CD14-positive monocyte (primary cell): ENCODE data around the gene ITGAV. TPM values are rescaled to one million over a fixed set of nuclear protein-coding genes. Genes with fewer than 3 reads are reported as not detected.

ENCODE experiments used
- DNase-seq, 3 donors: peaks; one replicate each; pipeline ENCODE4 v3.0.0-alpha.2; 2011 to 2022
- H2AFZ ChIP-seq: 2 replicates; pipeline ENCODE4 v1.6.0; 2012; ENCODE audit warnings: mild to moderate bottlenecking, low read depth, low read length, inconsistent platforms; ENCODE audit not compliant: insufficient read depth, poor library complexity, severe bottlenecking
- H3K27ac ChIP-seq, 2 donors: 1 replicate in 1 of 2; 2 replicates in 1 of 2; pipeline ENCODE4 v1.5.1; 2012 to 2013; ENCODE audit warnings: low read length in 2 of 2, control low read depth in 1 of 2, inconsistent platforms in 1 of 2, low read depth in 1 of 2, mild to moderate bottlenecking in 1 of 2
- H3K27me3 ChIP-seq, 2 donors: one replicate each; pipeline versions ENCODE4 v1.6.0 to v1.6.1; 2011 to 2013; ENCODE audit warnings: low read length in 2 of 2; ENCODE audit not compliant: control insufficient read depth in 2 of 2, insufficient read depth in 2 of 2
- H3K36me3 ChIP-seq, 2 donors: replicated peaks in 1 of 2; 1 replicate in 1 of 2; 2 replicates in 1 of 2; pipeline versions ENCODE4 v1.5.1 to v1.6.1; 2012 to 2013; ENCODE audit warnings: low read length in 2 of 2, control low read depth in 1 of 2, inconsistent platforms in 1 of 2, mild to moderate bottlenecking in 1 of 2; ENCODE audit not compliant: insufficient read depth in 2 of 2, control insufficient read depth in 1 of 2
- H3K4me1 ChIP-seq, 2 donors: 1 replicate in 1 of 2; 2 replicates in 1 of 2; pipeline versions ENCODE4 v1.5.1 to v1.6.1; 2012 to 2013; ENCODE audit warnings: low read length in 2 of 2, control low read depth in 1 of 2, inconsistent platforms in 1 of 2, mild to moderate bottlenecking in 1 of 2, moderate library complexity in 1 of 2; ENCODE audit not compliant: insufficient read depth in 2 of 2, control insufficient read depth in 1 of 2
- H3K4me2 ChIP-seq: replicated peaks from 2 replicates; pipeline ENCODE3; 2012; ENCODE audit warnings: low read length, moderate library complexity, mild to moderate bottlenecking; ENCODE audit not compliant: poor library complexity, severe bottlenecking; ENCODE audit errors: extremely low read depth
- H3K4me3 ChIP-seq, 3 experiments: fragments of 200-600 bp in 1 of 3; sonication (generic) in 1 of 3; replicated peaks in 1 of 3; 1 replicate in 2 of 3; 2 replicates in 1 of 3; pipeline ENCODE4 v1.5.1; 2011 to 2013; ENCODE audit warnings: low read length in 3 of 3, mild to moderate bottlenecking in 3 of 3, control low read depth in 2 of 3, low read depth in 2 of 3, inconsistent platforms in 1 of 3, moderate library complexity in 1 of 3
- H3K79me2 ChIP-seq: 2 replicates; pipeline ENCODE4 v1.6.0; 2012; ENCODE audit warnings: mild to moderate bottlenecking, control low read depth, inconsistent platforms, low read length, moderate library complexity; ENCODE audit not compliant: insufficient read depth
- H3K9ac ChIP-seq: 2 replicates; pipeline ENCODE4 v1.6.0; 2017; ENCODE audit warnings: low read length, mild to moderate bottlenecking; ENCODE audit not compliant: insufficient read depth, poor library complexity, severe bottlenecking
- H3K9me3 ChIP-seq, 2 donors: replicated peaks in 1 of 2; 1 replicate in 1 of 2; 2 replicates in 1 of 2; pipeline versions ENCODE4 v1.5.1 to v1.6.1; 2012 to 2013; ENCODE audit warnings: low read length in 2 of 2, control low read depth in 1 of 2; ENCODE audit not compliant: control insufficient read depth in 1 of 2, insufficient read depth in 1 of 2
- H4K20me1 ChIP-seq: 2 replicates; pipeline ENCODE4 v1.6.0; 2012; ENCODE audit warnings: mild to moderate bottlenecking, low read length, control low read depth, moderate library complexity; ENCODE audit not compliant: insufficient read depth
- H3K27ac Mint-ChIP-seq, 7 donors: one replicate each; pipeline ENCODE4 v1.8.0; 2020; ENCODE audit warnings: mild to moderate bottlenecking in 7 of 7, mixed read lengths in 7 of 7, moderate library complexity in 6 of 7, inconsistent platforms in 2 of 7
- H3K27me3 Mint-ChIP-seq, 3 donors: one replicate each; pipeline ENCODE4 v1.8.0; 2021 to 2022; ENCODE audit warnings: low read depth in 3 of 3, mild to moderate bottlenecking in 3 of 3, mixed read lengths in 3 of 3, moderate library complexity in 3 of 3, inconsistent platforms in 1 of 3
- H3K36me3 Mint-ChIP-seq, 2 donors: one replicate each; pipeline ENCODE4 v1.8.0; 2020; ENCODE audit warnings: mixed read lengths in 2 of 2, inconsistent platforms in 1 of 2, mild to moderate bottlenecking in 1 of 2
- H3K4me1 Mint-ChIP-seq: one replicate; pipeline ENCODE4 v1.8.0; 2020; ENCODE audit warnings: mild to moderate bottlenecking, mixed read lengths
- H3K4me3 Mint-ChIP-seq, 2 donors: one replicate each; pipeline ENCODE4 v1.8.0; 2020; ENCODE audit warnings: mild to moderate bottlenecking in 2 of 2, mixed read lengths in 2 of 2, moderate library complexity in 1 of 2
- H3K9me3 Mint-ChIP-seq, 7 donors: one replicate each; pipeline ENCODE4 v1.8.0; 2020 to 2022; ENCODE audit warnings: mixed read lengths in 7 of 7, mild to moderate bottlenecking in 6 of 7, moderate library complexity in 6 of 7, inconsistent platforms in 2 of 7
- WGBS: methylation state at CpG from one replicate; pipeline ENCODE4 v1.1.5; 2013; ENCODE audit warnings: missing lambda C conversion rate; ENCODE audit not compliant: insufficient coverage; 5-methylcytosine and 5-hydroxymethylcytosine counted together
- intact Hi-C, 2 donors: fragments of 100-400 bp; cut with micrococcal nuclease; formaldehyde crosslinking; loops; one replicate each; pipeline versions ENCODE4 v1.15.0 to v1.15.1; 2023
- polyA plus RNA-seq, 3 donors: library from polyadenylated mRNA; depleted of rRNA in 1 of 3; unstranded in 2 of 3; stranded (reverse) in 1 of 3; fragments of 300-500 nt in 2 of 3; fragments of >200 nt in 1 of 3; fragmentation: Illumina TruSeq in 2 of 3; gene quantifications; 1 replicate in 2 of 3; 2 replicates in 1 of 3; pipeline ENCODE4 v1.2.3, GENCODE V29; 2012 to 2021
- TF ChIP-seq, protein P1 (sequence below): fragments of 200-600 bp; IDR thresholded peaks from one replicate; pipeline ENCODE4 v1.8.0; 2022; ENCODE audit warnings: antibody characterized with exemption, mild to moderate bottlenecking

The ITGAV gene
- polyA plus RNA-seq, 3 donors: 4.9 to 8.2 (median 6.0) TPM

DNA sequence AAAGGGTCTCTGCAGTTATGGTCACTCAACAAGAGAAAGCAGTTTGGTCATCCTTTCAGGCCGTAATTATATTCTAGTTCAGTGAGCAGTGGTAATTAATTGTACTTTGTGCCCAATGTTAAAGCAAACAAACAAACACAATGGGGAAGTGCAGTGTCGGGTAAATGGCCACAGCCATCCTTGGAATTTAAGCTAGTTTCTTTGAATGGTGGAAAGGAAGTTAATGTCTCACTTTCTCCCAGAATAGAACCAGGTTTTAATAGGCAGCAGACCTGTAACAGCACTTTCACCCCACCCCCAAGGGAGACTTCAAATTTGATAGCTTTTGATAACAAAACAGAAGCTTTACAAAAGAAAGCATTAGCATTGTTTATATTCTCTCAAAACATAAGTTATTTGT is 20.0 kb upstream of the ITGAV start:
- H4K20me1 ChIP-seq: no peaks in the 10 kb centered on the region
- H3K4me3 Mint-ChIP-seq: no peak overlapping the region
- DNase-seq: no peak
- H3K4me2 ChIP-seq: no peak overlapping the region
- no peaks in the 10 kb centered on the region for H3K79me2 ChIP-seq
- H3K27ac ChIP-seq: no peak overlapping the region
- peaks cover 0 to 2% (median 0%) of the 10 kb centered on the region in 7 donors for H3K9me3 Mint-ChIP-seq
- WGBS: no CpG with 5 or more reads among the region's 2 CpGs
- no peaks in the 10 kb centered on the region for H3K9me3 ChIP-seq
- no peaks in the 10 kb centered on the region for H3K27me3 ChIP-seq
- TF ChIP-seq, protein P1, sequence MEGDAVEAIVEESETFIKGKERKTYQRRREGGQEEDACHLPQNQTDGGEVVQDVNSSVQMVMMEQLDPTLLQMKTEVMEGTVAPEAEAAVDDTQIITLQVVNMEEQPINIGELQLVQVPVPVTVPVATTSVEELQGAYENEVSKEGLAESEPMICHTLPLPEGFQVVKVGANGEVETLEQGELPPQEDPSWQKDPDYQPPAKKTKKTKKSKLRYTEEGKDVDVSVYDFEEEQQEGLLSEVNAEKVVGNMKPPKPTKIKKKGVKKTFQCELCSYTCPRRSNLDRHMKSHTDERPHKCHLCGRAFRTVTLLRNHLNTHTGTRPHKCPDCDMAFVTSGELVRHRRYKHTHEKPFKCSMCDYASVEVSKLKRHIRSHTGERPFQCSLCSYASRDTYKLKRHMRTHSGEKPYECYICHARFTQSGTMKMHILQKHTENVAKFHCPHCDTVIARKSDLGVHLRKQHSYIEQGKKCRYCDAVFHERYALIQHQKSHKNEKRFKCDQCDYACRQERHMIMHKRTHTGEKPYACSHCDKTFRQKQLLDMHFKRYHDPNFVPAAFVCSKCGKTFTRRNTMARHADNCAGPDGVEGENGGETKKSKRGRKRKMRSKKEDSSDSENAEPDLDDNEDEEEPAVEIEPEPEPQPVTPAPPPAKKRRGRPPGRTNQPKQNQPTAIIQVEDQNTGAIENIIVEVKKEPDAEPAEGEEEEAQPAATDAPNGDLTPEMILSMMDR: no peak
- H2AFZ ChIP-seq: no peak overlapping the region
- no peaks in the 10 kb centered on the region for H3K36me3 Mint-ChIP-seq
- no peak overlapping the region for H3K9ac ChIP-seq
- intact Hi-C loops: no loop called here
- H3K4me1 ChIP-seq: no peaks in the 10 kb centered on the region
- no peaks in the 10 kb centered on the region for H3K27me3 Mint-ChIP-seq
- peaks cover under 1% of the 10 kb centered on the region for H3K4me1 Mint-ChIP-seq
- H3K4me3 ChIP-seq: no peak overlapping the region
- no peak overlapping the region for H3K27ac Mint-ChIP-seq
- H3K36me3 ChIP-seq: no peaks in the 10 kb centered on the region

DNA sequence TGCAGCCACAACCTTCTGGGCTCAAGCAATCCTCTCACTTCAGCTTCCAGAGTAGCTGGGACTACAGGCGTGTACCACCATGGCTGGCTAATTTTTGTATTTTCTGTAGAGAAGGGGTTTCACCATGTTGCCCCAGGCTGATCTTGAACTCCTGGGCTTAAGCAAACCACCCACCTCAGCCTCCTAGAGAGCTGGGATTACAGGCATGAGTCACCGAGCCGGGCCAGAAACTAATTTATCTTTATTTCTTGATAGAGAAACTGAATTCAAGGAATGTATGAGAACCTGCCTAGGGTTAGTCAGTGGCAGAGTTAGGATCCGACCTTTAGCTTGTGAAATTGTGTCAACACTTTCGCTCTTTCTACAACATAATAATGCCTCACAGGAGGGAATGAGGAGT is 19.3 kb upstream of the ITGAV start:
- Histone ChIP-seq H3K4me3 (no peak overlapping the region), H3K9me3 (no peaks in the 10 kb centered on the region), H3K4me2 (no peak overlapping the region), H3K9ac (no peak overlapping the region), H3K79me2 (no peaks in the 10 kb centered on the region), H3K27me3 (no peaks in the 10 kb centered on the region), H3K27ac (no peak overlapping the region), H3K36me3 (no peaks in the 10 kb centered on the region), H2AFZ (no peak overlapping the region), H4K20me1 (no peaks in the 10 kb centered on the region), H3K4me1 (peaks cover 0 to under 1% of the 10 kb centered on the region in 2 donors)
- TF ChIP-seq, protein P1: no peak
- H3K36me3 Mint-ChIP-seq: no peaks in the 10 kb centered on the region
- no CpG with 5 or more reads among the region's 5 CpGs for WGBS
- H3K27me3 Mint-ChIP-seq: no peaks in the 10 kb centered on the region
- intact Hi-C loops: no loop called here
- H3K9me3 Mint-ChIP-seq: peaks cover 0 to 2% (median 0%) of the 10 kb centered on the region in 7 donors
- DNase-seq: no peak
- no peak overlapping the region for H3K4me3 Mint-ChIP-seq
- peaks cover 6% of the 10 kb centered on the region for H3K4me1 Mint-ChIP-seq
- H3K27ac Mint-ChIP-seq: no peak overlapping the region
